HG03558 (cell line): ENCODE measurements around the gene CDK18.

Experiments
- ATAC-seq: cut with Tn5 transposase; IDR thresholded peaks from one replicate; pipeline ENCODE4 v1.9.1; 2021; ENCODE audit warnings: moderate number of reproducible peaks; ENCODE audit not compliant: unreplicated experiment; ENCODE audit errors: extremely low read depth

The CDK18 gene

GRCh38 chr1:205582046-205582445 lies 77.6 kb downstream of the CDK18 start:
- no peak for ATAC-seq
